Measurements from ENCODE around the gene CHM. TPM values are rescaled to one million over a fixed set of nuclear protein-coding genes. Genes with fewer than 3 reads are reported as not detected.
"Not testable (repeated sequence)": the region's sequence is repeated elsewhere in the genome, so short reads cannot be mapped to it uniquely, and the experiment has no call there.

CHM gene
- total RNA-seq = 22.1 and 24.2 TPM in 2 replicates

DNA sequence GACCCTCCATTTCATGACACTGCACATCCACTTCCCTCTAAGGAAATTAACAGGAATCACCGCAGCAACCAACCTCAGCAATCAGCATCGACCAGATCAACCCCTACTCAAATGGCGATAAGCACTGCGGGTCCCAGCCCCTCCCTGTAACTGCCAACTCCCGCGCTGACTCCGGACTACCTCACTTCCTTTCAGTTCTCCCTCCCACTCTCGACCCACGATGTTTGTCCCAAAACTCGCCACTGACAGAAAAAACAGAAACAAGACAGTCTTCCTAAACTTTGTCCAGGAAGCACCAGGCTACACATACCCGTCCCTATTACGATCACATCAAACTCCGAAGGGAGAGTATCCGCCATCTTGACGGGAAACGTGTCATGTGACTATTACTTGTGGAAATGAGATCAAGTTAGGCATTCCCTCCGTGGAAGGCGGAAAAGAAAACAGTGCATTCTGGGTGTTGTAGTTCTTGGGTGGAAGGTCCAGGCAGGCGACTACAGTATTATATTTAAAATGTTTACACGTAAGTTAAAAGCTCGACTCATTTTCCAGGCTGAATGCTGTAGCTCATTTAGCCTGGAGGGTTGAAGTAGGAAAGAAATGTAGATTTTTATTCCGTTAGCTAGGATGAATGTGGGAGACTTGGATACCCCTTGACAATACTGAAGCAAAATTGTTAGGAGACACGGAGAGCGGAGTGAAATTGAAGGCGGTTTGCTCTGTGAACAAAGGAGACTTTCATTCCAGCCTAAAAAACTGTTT, at the start of gene CHM:
TSS of gene CHM (minus strand) at position 385 of the 762 bp plus-strand sequence. CDS start at position 359, 26 bp downstream.
- peak; percentile 89 for DNase-seq

- DNase-seq = no peak
Observed at GRCh38 chrX:86078650-86079049, 31.3 kb upstream of the CHM start.

GRCh38 chrX:86066998-86067397, 19.6 kb upstream of the CHM start:
- DNase-seq = peak; percentile 7

GRCh38 chrX:86061407-86061806, 14.0 kb upstream of the CHM start:
- DNase-seq = no peak

DNA sequence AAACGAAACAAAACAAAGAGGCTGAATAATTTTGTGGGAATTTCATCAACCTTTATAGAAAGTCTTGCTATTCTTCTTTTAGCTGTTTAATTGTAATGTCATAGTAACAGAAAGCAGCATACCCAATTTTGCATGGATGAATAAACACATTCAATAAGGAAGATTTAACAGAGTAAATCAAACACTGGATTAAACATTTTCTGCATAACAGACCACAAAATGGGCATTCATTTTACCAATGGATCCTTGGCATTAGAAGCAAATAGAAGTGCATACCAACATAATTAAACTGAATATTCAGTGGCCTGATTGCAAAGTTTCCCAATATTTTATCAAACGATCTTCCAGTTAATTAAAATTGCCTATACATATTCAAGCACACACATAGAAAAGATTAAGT, 4.4 kb upstream of the CHM start:
- DNase-seq = no peak

DNA sequence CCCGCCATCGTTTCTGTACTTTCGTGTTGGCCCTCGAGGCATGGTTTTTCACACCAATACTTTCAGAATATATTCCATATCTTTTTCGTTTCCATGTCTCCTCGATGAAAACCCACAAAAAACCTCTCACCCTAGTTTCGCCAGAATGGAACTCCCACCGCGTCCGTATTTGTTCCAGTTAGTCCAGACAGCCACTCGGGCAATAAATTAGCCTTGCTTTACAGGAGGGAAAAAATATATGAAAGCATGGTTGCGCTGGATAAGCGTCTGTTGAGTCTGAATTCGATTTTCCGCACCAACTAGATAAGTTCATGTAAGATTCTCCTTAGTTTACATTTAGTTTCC, 550 bp upstream of the CHM start:
- no peak for DNase-seq

- DNase-seq = no peak
Observed at GRCh38 chrX:86044216-86044615, 3.1 kb downstream of the CHM start.

DNA sequence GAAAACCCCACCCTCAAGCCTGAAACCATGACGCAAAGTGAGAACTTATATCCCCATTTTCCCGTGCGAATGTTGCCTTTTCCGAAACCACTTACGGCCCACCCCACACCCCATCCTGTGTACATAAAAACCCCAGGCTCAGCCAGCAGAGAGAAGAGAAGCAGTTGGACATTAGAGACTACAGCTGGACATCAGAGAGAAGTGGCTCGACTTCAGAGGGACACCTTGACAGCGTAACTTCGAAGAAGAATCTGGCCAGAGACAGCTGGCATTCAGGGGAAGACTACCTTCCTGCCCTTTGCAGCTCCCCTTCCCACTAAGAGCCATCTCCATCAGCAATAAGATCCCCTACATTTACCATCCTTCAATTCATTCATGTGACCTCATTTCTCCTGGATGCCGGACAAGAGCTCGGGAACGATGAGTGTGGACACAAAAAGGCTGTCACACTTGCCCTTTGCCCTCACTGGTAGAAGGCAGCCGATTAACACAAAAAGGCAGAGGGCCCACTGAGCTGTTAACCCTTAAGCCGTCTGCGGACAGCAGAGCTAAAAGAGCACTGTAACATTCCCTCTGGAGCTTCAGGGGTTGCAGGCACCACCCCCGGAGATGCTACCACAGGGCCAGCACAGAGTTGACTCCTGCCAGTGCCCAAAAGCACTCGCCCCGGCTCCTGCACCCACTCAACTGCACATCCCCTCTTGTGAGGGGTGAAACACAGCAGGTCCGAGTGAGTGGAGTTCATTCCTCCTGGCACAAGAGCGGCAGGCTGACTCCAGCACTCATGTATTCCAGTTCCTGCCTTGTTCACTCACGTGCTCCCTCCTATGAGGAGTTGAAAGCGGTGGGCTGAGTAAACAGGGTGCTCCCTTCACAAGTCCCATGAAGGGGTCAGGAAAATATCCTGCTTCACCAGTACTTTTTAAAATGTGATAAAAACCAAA, 7.5 kb downstream of the CHM start:
- DNase-seq = no peak

GRCh38 chrX:86033385-86033784, 14.0 kb downstream of the CHM start:
- DNase-seq = no peak

DNA sequence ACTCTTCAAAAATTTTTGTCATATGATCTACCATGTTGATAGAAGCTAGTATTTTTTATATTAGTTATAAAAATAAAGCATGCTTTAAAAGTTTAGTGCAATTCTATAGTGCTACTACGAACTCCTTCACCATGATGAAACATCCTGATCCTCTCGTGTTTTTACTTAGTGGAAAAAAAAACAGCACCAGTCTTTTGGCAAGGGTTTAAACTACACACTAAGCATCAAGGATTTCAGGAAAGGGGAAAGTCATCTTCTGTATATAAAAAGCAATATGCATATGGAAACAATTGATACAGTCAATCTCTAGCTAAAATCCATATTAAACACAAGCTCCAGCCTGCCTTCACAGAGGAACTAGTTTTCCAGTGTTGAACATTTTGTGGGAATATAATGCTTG, 18.7 kb downstream of the CHM start:
- no peak for DNase-seq

GRCh38 chrX:86023811-86024210, 23.5 kb downstream of the CHM start:
- DNase-seq = no peak

DNA sequence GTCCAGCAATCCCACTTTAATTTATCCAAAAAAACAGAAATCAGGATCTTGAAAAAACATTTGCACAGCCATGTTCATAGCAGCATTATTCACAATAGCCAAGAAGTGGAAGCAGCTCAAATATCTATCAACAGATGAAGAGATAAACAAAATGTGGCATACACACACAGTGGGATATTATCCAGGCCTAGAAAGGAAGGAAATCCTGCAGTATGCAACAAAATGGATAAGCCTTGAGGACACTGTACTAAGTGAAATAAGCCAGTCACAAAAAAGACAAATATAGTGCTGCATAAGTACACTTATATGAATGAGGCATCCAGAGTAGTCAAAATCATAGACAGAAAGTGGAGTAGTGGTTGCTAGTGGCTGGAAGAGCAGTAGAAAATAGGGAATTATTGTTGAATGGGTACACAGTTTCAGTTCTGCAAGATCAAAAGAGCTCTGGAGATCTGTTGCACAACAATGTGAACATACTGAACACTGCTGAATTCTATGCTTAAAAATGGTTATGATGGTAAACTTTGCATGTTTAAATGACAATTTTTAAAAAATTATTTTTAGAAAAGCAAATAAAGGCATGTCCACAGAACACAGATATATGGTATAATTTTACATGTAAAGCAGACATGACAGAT, 25.6 kb downstream of the CHM start:
- peak; percentile 26 for DNase-seq

GRCh38 chrX:86016139-86016538, 31.2 kb downstream of the CHM start:
- DNase-seq = no peak

DNA sequence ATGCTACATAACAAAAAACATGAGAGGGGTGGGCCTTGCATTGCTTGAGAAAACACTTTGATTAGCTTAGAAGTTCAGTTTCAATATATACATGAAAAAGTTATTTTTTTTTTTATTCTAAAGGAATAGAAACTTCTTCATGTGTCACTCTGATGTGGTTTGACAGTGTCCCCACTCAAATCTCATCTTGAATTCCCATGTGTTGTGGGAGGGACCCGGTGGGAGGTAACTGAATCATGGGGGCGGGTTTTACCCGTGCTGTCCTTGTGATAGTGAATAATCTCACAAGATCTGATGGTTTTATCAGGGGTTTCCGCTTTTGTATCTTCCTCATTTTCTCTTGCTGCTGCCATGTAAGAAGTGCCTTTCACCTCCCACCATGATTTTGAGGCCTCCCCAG, 32.4 kb downstream of the CHM start:
- DNase-seq = not testable (repeated sequence)

DNA sequence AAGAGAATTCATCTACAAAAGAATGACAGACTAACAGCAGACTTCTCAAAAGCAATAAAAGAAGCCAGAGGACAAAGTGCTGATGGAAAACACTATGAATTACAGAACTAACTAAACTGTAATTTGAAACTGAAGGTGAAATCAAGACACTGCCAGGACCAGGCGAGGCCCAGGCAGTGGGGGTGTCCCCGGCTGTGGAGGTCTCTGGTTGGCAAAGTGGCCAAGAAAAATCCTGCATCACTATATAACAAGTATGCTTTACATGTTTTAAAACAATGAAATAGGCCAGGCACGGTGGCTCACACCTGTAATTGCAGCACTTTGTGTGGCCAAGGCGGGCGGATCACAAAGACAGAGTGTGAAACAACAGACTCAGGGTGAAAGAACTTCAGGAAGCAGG, 32.9 kb downstream of the CHM start:
- no peak for DNase-seq

DNA sequence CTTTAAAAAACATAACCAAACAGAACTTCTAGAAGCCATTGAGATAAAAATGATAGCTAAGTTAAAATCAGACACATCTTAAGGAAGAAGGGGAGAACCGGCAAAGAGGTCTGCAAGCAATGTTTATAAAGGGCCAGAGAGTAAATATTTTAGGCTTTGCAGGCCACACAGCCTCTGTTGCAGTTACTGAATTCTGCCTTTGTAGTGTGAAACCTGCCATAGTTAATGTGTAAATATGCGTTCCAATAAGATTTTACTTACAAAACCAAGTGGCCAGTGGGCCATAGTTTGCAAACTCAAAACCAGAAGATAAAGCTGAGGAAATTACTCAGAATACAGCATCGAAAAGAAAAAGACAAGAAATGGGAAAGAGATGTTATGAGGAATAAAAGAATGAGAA, 33.6 kb downstream of the CHM start:
- no peak for DNase-seq

- no peak for DNase-seq
Observed at GRCh38 chrX:86012188-86012587, 35.2 kb downstream of the CHM start.

GRCh38 chrX:86009803-86010202, 37.6 kb downstream of the CHM start:
- DNase-seq = not testable (repeated sequence)

DNA sequence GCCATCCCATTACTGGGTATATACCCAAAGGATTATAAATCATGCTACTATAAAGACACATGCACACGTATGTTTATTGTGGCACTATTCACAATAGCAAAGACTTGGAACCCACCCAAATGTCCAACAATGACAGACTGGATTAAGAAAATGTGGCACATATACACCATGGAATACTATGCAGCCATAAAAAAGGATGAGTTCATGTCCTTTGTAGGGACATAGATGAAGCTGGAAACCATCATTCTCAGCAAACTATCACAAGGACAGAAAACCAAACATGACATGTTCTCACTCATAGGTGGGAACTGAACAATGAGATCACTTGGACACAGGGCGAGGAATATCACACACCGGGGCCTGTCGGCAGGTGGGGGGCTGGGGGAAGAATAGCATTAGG, 39.5 kb downstream of the CHM start:
- not testable (repeated sequence) for DNase-seq

- no peak for DNase-seq
Observed at GRCh38 chrX:86002076-86002896, 45.1 kb downstream of the CHM start.

GRCh38 chrX:85998954-85999353, 48.4 kb downstream of the CHM start:
- no peak for DNase-seq

DNA sequence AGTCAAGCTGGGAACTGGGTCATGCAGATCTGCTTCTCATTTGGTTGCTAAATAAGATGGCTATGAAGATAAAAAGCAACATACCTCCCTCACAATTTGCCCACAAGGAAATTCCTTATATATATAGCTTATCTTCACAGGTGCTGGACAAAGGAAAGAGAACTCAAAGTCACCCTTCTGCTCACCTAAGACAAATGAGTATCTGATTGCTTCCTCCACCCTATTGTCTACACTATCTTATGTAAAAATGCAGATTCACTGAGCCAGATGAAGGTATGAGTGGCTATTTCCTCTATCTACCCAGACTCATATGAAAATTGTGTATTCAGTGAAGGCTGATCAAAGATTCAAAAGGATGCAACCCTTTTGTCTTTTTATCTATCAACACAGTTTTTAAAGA, 50.8 kb downstream of the CHM start:
- no peak for DNase-seq

GRCh38 chrX:85995641-85996040, 51.7 kb downstream of the CHM start:
- no peak for DNase-seq
